A673 (cell line): ENCODE results near the gene ANKRD1. TPM values are rescaled to one million over a fixed set of nuclear protein-coding genes. Genes with fewer than 3 reads are reported as not detected.

Source experiments
- BruUV-seq: library from RNA; stranded (reverse); fragments of 400-500 nt; replicated peaks from 2 replicates; lab custom pipeline; 2021; lab: Mats Ljungman, UMichigan
- CTCF ChIA-PET: fragments of 300-600 bp; sonication (Branson Sonifier 250); formaldehyde crosslinking; loops from one replicate; lab custom pipeline; 2022; ENCODE audit warnings: antibody characterized with exemption; lab: Charles Lee
- POLR2A ChIA-PET: fragments of 300-600 bp; sonication (Branson Sonifier 250); formaldehyde crosslinking; loops from one replicate; lab custom pipeline; 2022; ENCODE audit warnings: antibody characterized with exemption; ENCODE audit not compliant: low non-redundant PET; lab: Charles Lee
- DNase-seq: peaks from one replicate; pipeline ENCODE4 v3.0.0-alpha.2; 2015; ENCODE audit warnings: low spot score
- H3K27ac ChIP-seq: fragments of 200-600 bp; sonication (generic); 2 replicates; pipeline ENCODE4 v1.5.1; 2016; ENCODE audit warnings: mixed run types, low read depth, mild to moderate bottlenecking, mixed read lengths, antibody characterized with exemption, low read length; ENCODE audit not compliant: poor library complexity, severe bottlenecking
- H3K27me3 ChIP-seq: fragments of 200-600 bp; sonication (generic); replicated peaks from 2 replicates; pipeline ENCODE4 v1.6.1; 2017; ENCODE audit warnings: mixed run types, low read depth, mild to moderate bottlenecking, mixed read lengths, antibody characterized with exemption, low read length; ENCODE audit not compliant: insufficient read depth, poor library complexity
- H3K36me3 ChIP-seq: fragments of 200-600 bp; sonication (generic); 2 replicates; pipeline ENCODE4 v1.6.1; 2016; ENCODE audit warnings: mixed run types, mild to moderate bottlenecking, mixed read lengths, antibody characterized with exemption, low read length; ENCODE audit not compliant: insufficient read depth, poor library complexity, severe bottlenecking
- H3K4me1 ChIP-seq: fragments of 200-600 bp; sonication (generic); 2 replicates; pipeline ENCODE4 v1.6.1; 2017; ENCODE audit warnings: mixed run types, mild to moderate bottlenecking, mixed read lengths, antibody characterized with exemption, low read length; ENCODE audit not compliant: insufficient read depth, poor library complexity, severe bottlenecking
- H3K4me3 ChIP-seq: fragments of 200-600 bp; sonication (generic); 2 replicates; pipeline ENCODE4 v1.5.1; 2016; ENCODE audit warnings: low read depth, mixed run types, mild to moderate bottlenecking, mixed read lengths, low read length; ENCODE audit not compliant: poor library complexity, severe bottlenecking
- H3K9me3 ChIP-seq: fragments of 200-600 bp; sonication (generic); 2 replicates; pipeline ENCODE4 v1.6.1; 2016; ENCODE audit warnings: mixed run types, low read depth, mild to moderate bottlenecking, mixed read lengths, antibody characterized with exemption, low read length; ENCODE audit not compliant: poor library complexity, severe bottlenecking
- CTCF ChIP-seq: fragments of 300-800, 200-600 bp; sonication (generic); conservative IDR thresholded peaks from 2 replicates; pipeline ENCODE4 v1.5.1; 2017; ENCODE audit warnings: low read depth, mild to moderate bottlenecking, antibody characterized with exemption, low read length, moderate library complexity, mixed read lengths
- EZH2 ChIP-seq: fragments of 200-600 bp; sonication (generic); IDR thresholded peaks from 2 replicates; pipeline ENCODE4 v1.6.1; 2017; ENCODE audit warnings: borderline replicate concordance, low read depth, mild to moderate bottlenecking, mixed read lengths, antibody characterized with exemption, low read length; ENCODE audit not compliant: poor library complexity, severe bottlenecking
- intact Hi-C: fragments of 100-400 bp; cut with micrococcal nuclease; formaldehyde crosslinking; loops from one replicate; pipeline ENCODE4 v1.10.0; 2022; ENCODE audit not compliant: unreplicated experiment
- total RNA-seq: library from RNA; stranded (reverse); gene quantifications from 2 replicates; pipeline ENCODE4 v1.2.3, GENCODE V29; 2021

ANKRD1 gene
- total RNA-seq, 1 experiment from 2014 or later: not detected

DNA sequence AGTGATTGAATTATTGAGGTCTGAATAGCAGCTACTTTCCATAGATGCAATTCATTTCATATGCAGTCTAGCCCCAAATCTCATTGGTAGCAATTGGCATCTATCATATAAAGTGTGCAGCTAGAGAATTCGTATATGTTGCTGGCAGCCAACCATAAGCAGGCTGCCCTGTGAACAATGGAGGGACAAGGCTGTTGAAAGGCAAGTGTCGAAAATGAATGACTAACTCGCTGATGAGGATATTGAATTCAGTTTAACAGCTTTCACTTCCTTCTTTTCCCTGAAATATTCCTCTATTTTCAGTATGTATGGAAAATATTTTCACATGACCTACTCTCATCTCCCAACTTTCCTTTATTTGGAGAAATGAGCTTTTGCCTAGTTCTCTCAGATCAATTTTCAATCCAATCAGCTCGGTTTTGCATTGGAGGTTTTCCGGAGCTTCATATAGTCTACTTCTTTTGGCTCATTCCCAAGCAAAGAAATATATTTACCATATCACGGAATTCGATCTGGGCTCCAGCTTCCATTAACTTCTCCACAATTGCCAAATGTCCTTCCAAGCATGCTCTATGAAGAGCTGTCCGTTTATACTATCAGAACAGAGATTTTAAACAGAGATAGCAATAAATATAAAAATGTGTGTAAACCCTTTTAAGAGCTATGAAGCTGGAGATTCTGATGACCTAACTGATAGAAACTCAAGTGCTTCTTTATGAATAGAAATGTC is 3.5 kb downstream of the ANKRD1 start:
- TF ChIP-seq CTCF (no peak), EZH2 (no peak)
- H3K36me3 ChIP-seq: no peaks in the 10 kb centered on the region
- ChIA-PET CTCF (no interaction called here), POLR2A (no interaction called here)
- no peak for DNase-seq
- H3K27me3 ChIP-seq: no peaks in the 10 kb centered on the region
- no peak overlapping the region for H3K27ac ChIP-seq
- no peaks in the 10 kb centered on the region for H3K9me3 ChIP-seq
- H3K4me1 ChIP-seq: no peaks in the 10 kb centered on the region
- BruUV-seq: no TSS peak
- intact Hi-C loops: loop anchor here (10.0 kb wide), 1 partner anchor 997 kb away; no protein-coding TSS in a partner anchor
- no peak overlapping the region for H3K4me3 ChIP-seq

- no peak for DNase-seq
- Histone ChIP-seq H3K9me3 (no peaks in the 10 kb centered on the region), H3K4me1 (no peaks in the 10 kb centered on the region), H3K27me3 (no peaks in the 10 kb centered on the region), H3K4me3 (no peak overlapping the region), H3K36me3 (no peaks in the 10 kb centered on the region), H3K27ac (no peak overlapping the region)
- no TSS peak for BruUV-seq
- ChIA-PET CTCF (no interaction called here), POLR2A (no interaction called here)
- TF ChIP-seq EZH2 (no peak), CTCF (no peak)
- intact Hi-C loops: loop anchor here (10.0 kb wide), 1 partner anchor 998 kb away; no protein-coding TSS in a partner anchor
Observed at GRCh38 chr10:90916392-90917237, 4.3 kb downstream of the ANKRD1 start.

DNA sequence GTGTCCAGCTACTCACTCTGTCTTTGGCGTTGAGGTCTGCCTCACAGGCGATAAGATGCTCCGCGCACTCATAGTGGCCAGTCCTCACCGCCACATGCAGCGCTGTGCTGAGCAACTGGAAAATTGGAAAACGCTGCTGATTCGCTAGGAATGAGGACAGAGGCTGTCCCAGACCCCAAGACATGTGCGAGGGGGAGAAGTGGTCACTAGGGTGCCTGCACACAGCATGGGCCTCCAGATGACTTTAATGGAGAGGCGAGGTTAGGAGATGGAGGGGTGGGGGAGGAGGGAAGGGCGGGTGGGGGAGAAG is 5.2 kb downstream of the ANKRD1 start:
- no peaks in the 10 kb centered on the region for H3K27me3 ChIP-seq
- POLR2A ChIA-PET: no interaction called here

More for the DNA sequence above, 5.2 kb downstream of the ANKRD1 start:
- no peak for TF ChIP-seq EZH2
- TF ChIP-seq CTCF: no peak
- intact Hi-C loops: loop anchor here (10.0 kb wide), 1 partner anchor 999 kb away; no protein-coding TSS in a partner anchor
- no peaks in the 10 kb centered on the region for H3K9me3 ChIP-seq
- no peaks in the 10 kb centered on the region for H3K36me3 ChIP-seq
- no peak for DNase-seq
- H3K27ac ChIP-seq: no peak overlapping the region
- H3K4me3 ChIP-seq: no peak overlapping the region
- no TSS peak for BruUV-seq
- CTCF ChIA-PET: interaction anchor here (0.6 kb wide), 1 partner anchor 383 kb away, joined by 3 read pairs; no protein-coding TSS in a partner anchor
- H3K4me1 ChIP-seq: no peaks in the 10 kb centered on the region
